ENCODE results near the gene CPT1B. TPM values are rescaled to one million over a fixed set of nuclear protein-coding genes. Genes with fewer than 3 reads are reported as not detected.
"Not testable (repeated sequence)": the region's sequence is repeated elsewhere in the genome, so short reads cannot be mapped to it uniquely, and the experiment has no call there.

Gene CPT1B
- total RNA-seq, 1 donor from 2014 or later, result 3.4 TPM

- FAIRE-seq, result no peak
- TF ChIP-seq CTCF (IDR thresholded peaks at IDR 0.05; ENCODE audit: insufficient read depth, low read length, severe bottlenecking), result no peak
These were observed 40.5 kb downstream of the CPT1B start for GRCh38 chr22:50537765-50538164.

GRCh38 chr22:50536226-50536625 lies 42.0 kb downstream of the CPT1B start:
- no peaks in the 10 kb centered on the region for H3K36me3 ChIP-seq (ENCODE audit: control insufficient read depth, insufficient read depth, low read length)
- H3K4me3 ChIP-seq (ENCODE audit: low read depth, low read length), result no peak overlapping the region
- FAIRE-seq (no peak), DNase-seq (ENCODE audit: low read depth) (no peak)
- H3K27me3 ChIP-seq (ENCODE audit: control insufficient read depth, insufficient read depth, low read length), result no peaks in the 10 kb centered on the region
- TF ChIP-seq CTCF (IDR thresholded peaks at IDR 0.05; ENCODE audit: insufficient read depth, low read length, severe bottlenecking), result no peak

More at GRCh38 chr22:50537765-50538164, 40.5 kb downstream of the CPT1B start:
- no peaks in the 10 kb centered on the region for H3K36me3 ChIP-seq (ENCODE audit: control insufficient read depth, insufficient read depth, low read length)
- no peak for DNase-seq (ENCODE audit: low read depth)
- H3K27me3 ChIP-seq (ENCODE audit: control insufficient read depth, insufficient read depth, low read length), result no peaks in the 10 kb centered on the region
- no peak overlapping the region for H3K4me3 ChIP-seq (ENCODE audit: low read depth, low read length)

GRCh38 chr22:50535113-50535512 lies 43.1 kb downstream of the CPT1B start:
- no peak for FAIRE-seq
- no peak for DNase-seq (ENCODE audit: low read depth)
- no peaks in the 10 kb centered on the region for H3K36me3 ChIP-seq (ENCODE audit: control insufficient read depth, insufficient read depth, low read length)
- H3K27me3 ChIP-seq (ENCODE audit: control insufficient read depth, insufficient read depth, low read length), result no peaks in the 10 kb centered on the region
- no peak overlapping the region for H3K4me3 ChIP-seq (ENCODE audit: low read depth, low read length)
- no peak for TF ChIP-seq CTCF (IDR thresholded peaks at IDR 0.05; ENCODE audit: insufficient read depth, low read length, severe bottlenecking)

- not testable (repeated sequence) for H3K36me3 ChIP-seq (ENCODE audit: control insufficient read depth, insufficient read depth, low read length); H3K27me3 ChIP-seq (ENCODE audit: control insufficient read depth, insufficient read depth, low read length); DNase-seq (ENCODE audit: low read depth); FAIRE-seq; H3K4me3 ChIP-seq (ENCODE audit: low read depth, low read length)
These were observed 44.1 kb downstream of the CPT1B start for GRCh38 chr22:50533856-50534711.

GRCh38 chr22:50532824-50533796 lies 45.1 kb downstream of the CPT1B start:
- DNase-seq (ENCODE audit: low read depth), result no peak
- FAIRE-seq, result no peak
- Histone ChIP-seq H3K36me3 (ENCODE audit: control insufficient read depth, insufficient read depth, low read length) (peaks cover 6% of the 10 kb centered on the region), H3K27me3 (ENCODE audit: control insufficient read depth, insufficient read depth, low read length) (no peaks in the 10 kb centered on the region), H3K4me3 (ENCODE audit: low read depth, low read length) (no peak overlapping the region)
- TF ChIP-seq CTCF (IDR thresholded peaks at IDR 0.05; ENCODE audit: insufficient read depth, low read length, severe bottlenecking), result no peak

Data from bronchial epithelial cell (primary cell).